Stomach (tissue), 9 donors: ENCODE measurements around the gene GNG4. TPM values are rescaled to one million over a fixed set of nuclear protein-coding genes. Genes with fewer than 3 reads are reported as not detected.

Experiments
- DNase-seq, 2 donors: peaks; one replicate each; pipeline versions ENCODE4 v3.0.0 to v3.0.0-alpha.2; 2013 to 2019
- H3K27ac ChIP-seq, 5 donors: fragments of 200-600 bp in 4 of 5; sonication (generic) in 4 of 5; one replicate each; pipeline ENCODE4 v1.5.1; 2013 to 2019; ENCODE audit warnings: mild to moderate bottlenecking in 1 of 5, moderate library complexity in 1 of 5
- H3K27me3 ChIP-seq, 3 donors: fragments of 200-600 bp; sonication (generic); one replicate each; pipeline ENCODE4 v1.5.1; 2017 to 2019; ENCODE audit warnings: mixed run types in 1 of 3
- H3K36me3 ChIP-seq, 4 donors: fragments of 200-600 bp; sonication (generic); 1 replicate in 3 of 4; 2 replicates in 1 of 4; pipeline ENCODE4 v1.5.1; 2016 to 2019
- H3K4me1 ChIP-seq, 4 donors: fragments of 200-600 bp; sonication (generic); one replicate each; pipeline ENCODE4 v1.5.1; 2016 to 2019
- H3K4me3 ChIP-seq, 4 donors: fragments of 200-600 bp; sonication (generic) in 3 of 4; one replicate each; pipeline ENCODE4 v1.5.1; 2016 to 2019; ENCODE audit warnings: mild to moderate bottlenecking in 1 of 4
- H3K9me3 ChIP-seq, 4 donors: fragments of 200-600 bp; sonication (generic); one replicate each; pipeline ENCODE4 v1.5.1; 2016 to 2019
- EP300 ChIP-seq: sonication (generic); formaldehyde crosslinking; IDR thresholded peaks from one replicate; pipeline ENCODE4 v1.6.1; 2017; ENCODE audit warnings: antibody characterized with exemption
- POLR2A ChIP-seq, 4 donors: fragments of 450-650 bp; IDR thresholded peaks; one replicate each; pipeline ENCODE4 v1.6.1; 2016; ENCODE audit warnings: antibody characterized with exemption in 4 of 4, control low read depth in 2 of 4, mild to moderate bottlenecking in 1 of 4, moderate library complexity in 1 of 4
- POLR2AphosphoS5 ChIP-seq, 3 donors: sonication (generic); formaldehyde crosslinking; IDR thresholded peaks; one replicate each; pipeline ENCODE4 v1.6.1; 2016; ENCODE audit warnings: antibody characterized with exemption in 3 of 3
- WGBS, 5 donors: extraction: QIAGEN DNeasy Blood & Tissue Kit in 3 of 5; methylation state at CpG; one replicate each; pipeline versions ENCODE4 v1.1.5 to v1.1.7; 2013 to 2018; 5-methylcytosine and 5-hydroxymethylcytosine counted together
- intact Hi-C: fragments of 100-400 bp; cut with DNase I; formaldehyde crosslinking; loops from one replicate; pipeline ENCODE4 v1.15.1; 2023; ENCODE audit warnings: low total_unique reads
- polyA plus RNA-seq, 3 donors: library from polyadenylated mRNA; stranded (reverse); fragments of 200-250 nt; gene quantifications; one replicate each; pipeline ENCODE4 v1.2.3, GENCODE V29; 2013
- total RNA-seq, 5 donors: library from RNA; depleted of rRNA; stranded (reverse); fragments of >200 nt; gene quantifications; one replicate each; pipeline versions ENCODE4 v1.1.0 to v1.2.3, GENCODE V29; 2014 to 2016
- TF ChIP-seq, protein P1 (sequence below), 7 experiments: fragments of 450-650 bp in 4 of 7; fragments of 200-600 bp in 3 of 7; sonication (generic) in 3 of 7; IDR thresholded peaks; one replicate each; pipeline ENCODE4 v1.5.1; 2016 to 2019; ENCODE audit warnings: antibody characterized with exemption in 7 of 7, control low read depth in 2 of 7, mild to moderate bottlenecking in 1 of 7
- donor health status: healthy with polysubstance abuse.
- donor health status: Bipolar disorder and iron deficiency.
- donor health status: healthy.

GNG4 gene
- total and polyA plus RNA-seq, 8 donors: 0.58 to 5.1 (median 1.4) TPM; not detected in 1

- Histone ChIP-seq H3K27ac (no peak overlapping the region), H3K4me3 (no peak overlapping the region), H3K9me3 (no peaks in the 10 kb centered on the region), H3K27me3 (no peaks in the 10 kb centered on the region), H3K4me1 (no peaks in the 10 kb centered on the region), H3K36me3 (no peaks in the 10 kb centered on the region)
- 71 to 84% (median 73%) methylated on average over 7 of the region's 7 CpGs for WGBS, 5 donors
- intact Hi-C loops: no loop called here
- no peak for DNase-seq
- TF ChIP-seq POLR2A (IDR thresholded peaks at IDR 0.05): no peak
- TF ChIP-seq EP300: no peak
- TF ChIP-seq POLR2AphosphoS5 (IDR thresholded peaks at IDR 0.05): no peak
- TF ChIP-seq, protein P1, sequence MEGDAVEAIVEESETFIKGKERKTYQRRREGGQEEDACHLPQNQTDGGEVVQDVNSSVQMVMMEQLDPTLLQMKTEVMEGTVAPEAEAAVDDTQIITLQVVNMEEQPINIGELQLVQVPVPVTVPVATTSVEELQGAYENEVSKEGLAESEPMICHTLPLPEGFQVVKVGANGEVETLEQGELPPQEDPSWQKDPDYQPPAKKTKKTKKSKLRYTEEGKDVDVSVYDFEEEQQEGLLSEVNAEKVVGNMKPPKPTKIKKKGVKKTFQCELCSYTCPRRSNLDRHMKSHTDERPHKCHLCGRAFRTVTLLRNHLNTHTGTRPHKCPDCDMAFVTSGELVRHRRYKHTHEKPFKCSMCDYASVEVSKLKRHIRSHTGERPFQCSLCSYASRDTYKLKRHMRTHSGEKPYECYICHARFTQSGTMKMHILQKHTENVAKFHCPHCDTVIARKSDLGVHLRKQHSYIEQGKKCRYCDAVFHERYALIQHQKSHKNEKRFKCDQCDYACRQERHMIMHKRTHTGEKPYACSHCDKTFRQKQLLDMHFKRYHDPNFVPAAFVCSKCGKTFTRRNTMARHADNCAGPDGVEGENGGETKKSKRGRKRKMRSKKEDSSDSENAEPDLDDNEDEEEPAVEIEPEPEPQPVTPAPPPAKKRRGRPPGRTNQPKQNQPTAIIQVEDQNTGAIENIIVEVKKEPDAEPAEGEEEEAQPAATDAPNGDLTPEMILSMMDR (IDR thresholded peaks at IDR 0.05): no peak
These were observed 35.1 kb downstream of the GNG4 start for GRCh38 chr1:235614442-235614954.

GRCh38 chr1:235613602-235614001 is 36.0 kb downstream of the GNG4 start:
- no peaks in the 10 kb centered on the region for H3K4me1 ChIP-seq
- intact Hi-C loops: no loop called here
- 67 to 83% (median 72%) methylated on average over 2 of the region's 2 CpGs for WGBS, 5 donors
- DNase-seq: no peak
- H3K36me3 ChIP-seq: no peaks in the 10 kb centered on the region
- TF ChIP-seq POLR2A (IDR thresholded peaks at IDR 0.05): no peak
- TF ChIP-seq POLR2AphosphoS5 (IDR thresholded peaks at IDR 0.05): no peak
- no peak for TF ChIP-seq EP300
- TF ChIP-seq, protein P1 (IDR thresholded peaks at IDR 0.05): no peak
- H3K9me3 ChIP-seq: no peaks in the 10 kb centered on the region
- no peak overlapping the region for H3K4me3 ChIP-seq
- no peaks in the 10 kb centered on the region for H3K27me3 ChIP-seq
- no peak overlapping the region for H3K27ac ChIP-seq

DNA sequence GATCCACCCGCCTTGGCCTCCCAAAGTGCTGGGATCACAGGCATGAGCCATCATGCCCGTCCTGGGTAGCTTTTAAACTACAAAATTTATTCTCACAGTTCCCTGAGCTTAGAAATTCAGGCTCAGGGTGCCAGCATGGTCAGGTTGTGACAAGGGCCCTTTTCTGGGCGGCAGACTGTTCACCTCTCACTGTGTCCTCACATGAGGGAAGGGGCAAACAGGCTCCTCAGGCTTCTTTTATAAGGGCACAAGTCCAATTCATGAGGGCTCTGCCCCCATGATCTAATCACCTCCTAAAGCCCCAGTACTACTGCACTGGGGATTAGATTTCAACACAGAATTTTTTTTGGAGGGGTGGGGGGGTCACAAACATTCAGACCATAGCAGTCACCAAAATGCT is 36.8 kb downstream of the GNG4 start:
- Histone ChIP-seq H3K27me3 (no peaks in the 10 kb centered on the region), H3K4me3 (no peak overlapping the region), H3K4me1 (no peaks in the 10 kb centered on the region), H3K36me3 (no peaks in the 10 kb centered on the region), H3K27ac (no peak overlapping the region), H3K9me3 (no peaks in the 10 kb centered on the region)
- TF ChIP-seq, protein P1 (IDR thresholded peaks at IDR 0.05): no peak
- no peak for TF ChIP-seq EP300
- no peak for TF ChIP-seq POLR2AphosphoS5 (IDR thresholded peaks at IDR 0.05)
- TF ChIP-seq POLR2A (IDR thresholded peaks at IDR 0.05): no peak
- DNase-seq: no peak
- WGBS, 5 donors: 73 to 94% (median 77%) methylated on average over 3 of the region's 3 CpGs
- intact Hi-C loops: no loop called here

GRCh38 chr1:235610157-235610556 is 39.4 kb downstream of the GNG4 start:
- DNase-seq: no peak
- WGBS, 5 donors: 83 to 94% (median 90%) methylated on average over 6 of the region's 6 CpGs
- H3K4me1 ChIP-seq: no peaks in the 10 kb centered on the region
- no peaks in the 10 kb centered on the region for H3K27me3 ChIP-seq
- intact Hi-C loops: no loop called here
- H3K9me3 ChIP-seq: no peaks in the 10 kb centered on the region
- TF ChIP-seq POLR2A (IDR thresholded peaks at IDR 0.05) (no peak), EP300 (no peak), POLR2AphosphoS5 (IDR thresholded peaks at IDR 0.05) (no peak)
- TF ChIP-seq, protein P1 (IDR thresholded peaks at IDR 0.05): no peak
- no peaks in the 10 kb centered on the region for H3K36me3 ChIP-seq
- H3K4me3 ChIP-seq: no peak overlapping the region
- H3K27ac ChIP-seq: no peak overlapping the region
